GM18526 (cell line): Measurements from ENCODE around the gene LZIC.

Experiments used
- POLR2A ChIP-seq: IDR thresholded peaks from 3 replicates; pipeline ENCODE4 v1.6.1; 2011; ENCODE audit not compliant: insufficient read length; ENCODE audit errors: extremely low read depth

Gene LZIC

DNA sequence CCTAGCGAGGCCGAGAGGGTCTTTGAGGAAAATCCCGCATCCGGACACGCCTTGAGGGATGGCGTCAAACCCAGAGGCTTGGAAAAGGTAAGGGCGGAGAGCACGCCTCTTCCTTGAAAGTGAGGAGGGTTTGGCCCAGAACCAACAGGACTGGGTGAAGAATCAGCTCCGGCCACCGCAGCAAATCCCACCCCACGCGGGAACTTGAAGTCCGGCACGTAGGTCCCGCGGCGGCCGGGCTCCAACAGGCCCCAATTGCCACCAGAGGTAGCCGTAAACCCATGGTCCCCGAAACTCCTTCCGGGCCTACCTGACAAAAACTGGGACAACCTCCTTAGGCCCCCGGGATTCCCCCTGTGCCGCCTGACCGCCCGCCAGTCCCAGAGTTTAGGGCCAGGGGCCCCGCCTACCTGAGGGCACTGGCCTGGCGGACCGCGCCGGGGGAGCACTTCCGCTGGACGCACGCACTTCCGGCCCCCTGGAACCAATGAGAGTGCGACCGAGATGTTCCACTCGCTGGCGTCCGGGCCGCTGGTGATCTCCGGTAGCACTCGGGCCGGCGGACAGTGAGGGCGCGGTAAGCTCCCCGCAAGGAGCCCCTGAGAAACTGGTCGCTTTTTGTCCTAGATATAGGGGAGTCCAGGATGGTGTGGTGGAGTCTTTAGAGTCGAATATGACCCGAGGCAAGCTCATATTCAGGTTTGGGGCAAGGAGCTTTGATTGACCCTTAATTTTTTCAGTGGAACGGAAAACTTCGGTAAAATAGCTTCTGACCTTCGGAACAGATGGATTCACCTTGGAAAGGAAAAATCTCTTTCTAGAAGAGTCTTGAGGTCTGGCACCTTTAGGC, at the start of gene LZIC, which contains the start of gene NMNAT1:
TSS of gene LZIC (minus strand) at position 453 of the 850 bp plus-strand sequence. CDS start 6,772 bp downstream, outside the sequence.
TSS of gene NMNAT1 (plus strand) at position 537 of the 850 bp plus-strand sequence. CDS start 28,599 bp downstream, outside the sequence.
- peak; percentile 93 for TF ChIP-seq POLR2A

- no peak for TF ChIP-seq POLR2A
Measured at GRCh38 chr1:9992910-9993309, 49.7 kb upstream of the LZIC start.

DNA sequence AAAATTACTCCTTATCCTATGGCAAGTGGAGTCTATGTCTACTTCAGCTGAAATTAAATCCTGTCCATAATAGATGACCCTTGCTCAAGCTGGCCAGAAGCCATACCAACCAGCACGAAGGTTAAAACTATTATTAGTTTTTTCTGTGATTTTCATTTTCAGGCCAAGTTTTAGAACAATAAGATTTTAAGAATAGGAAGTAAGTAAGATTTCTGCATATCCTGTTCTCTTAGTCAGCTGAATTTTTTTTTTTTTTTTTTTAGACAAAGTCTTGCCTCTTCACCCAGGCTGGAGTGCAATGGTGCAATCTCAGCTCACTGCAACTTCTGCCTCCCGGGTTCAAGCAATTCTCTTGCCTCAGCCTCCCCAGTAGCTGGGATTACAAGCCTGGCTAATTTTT, 47.8 kb upstream of the LZIC start:
- no peak for TF ChIP-seq POLR2A

DNA sequence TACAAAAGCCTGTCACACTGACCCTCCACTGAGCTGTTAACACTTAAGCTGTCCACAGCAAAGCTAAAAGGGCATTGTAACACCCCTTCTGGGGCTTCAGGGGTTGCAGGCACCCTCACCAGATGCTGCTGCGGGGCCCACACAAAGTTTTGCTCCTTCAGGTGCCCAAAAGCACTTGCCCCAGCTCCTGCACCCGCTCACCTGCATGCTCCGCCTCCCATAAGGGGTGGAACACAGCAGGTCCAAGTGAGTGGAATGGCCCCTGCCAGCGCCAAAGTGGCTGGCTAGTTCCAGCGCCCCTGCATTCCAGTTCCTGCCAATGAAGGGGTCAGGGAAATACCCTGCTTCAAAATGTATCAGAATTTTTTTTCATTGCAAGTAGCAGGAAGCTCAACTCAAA, 46.6 kb upstream of the LZIC start:
- TF ChIP-seq POLR2A = no peak

DNA sequence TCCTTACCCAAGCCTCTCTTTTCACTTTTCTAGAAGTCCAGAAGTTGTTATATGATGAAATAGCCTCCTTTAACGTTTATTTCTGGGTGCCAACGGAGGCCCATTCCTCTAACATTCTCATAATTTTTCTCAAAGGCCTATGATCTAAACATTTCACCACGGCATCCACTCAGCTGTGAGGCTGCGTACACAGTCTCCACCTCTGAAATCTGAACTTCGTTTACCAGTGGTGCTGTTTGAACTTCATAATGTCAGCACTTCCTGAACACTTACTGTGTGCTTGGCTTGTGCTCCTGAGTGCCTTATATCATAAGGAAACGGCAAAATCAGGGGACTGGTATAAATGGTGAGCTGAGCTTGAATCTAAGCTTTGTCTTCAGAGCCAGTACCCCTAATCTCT, 41.8 kb upstream of the LZIC start:
- no peak for TF ChIP-seq POLR2A

- TF ChIP-seq POLR2A = no peak
Measured at GRCh38 chr1:9984253-9984652, 41.1 kb upstream of the LZIC start.

GRCh38 chr1:9960706-9961562, 17.7 kb upstream of the LZIC start:
- no peak for TF ChIP-seq POLR2A

GRCh38 chr1:9960011-9960410, 16.8 kb upstream of the LZIC start:
- no peak for TF ChIP-seq POLR2A

DNA sequence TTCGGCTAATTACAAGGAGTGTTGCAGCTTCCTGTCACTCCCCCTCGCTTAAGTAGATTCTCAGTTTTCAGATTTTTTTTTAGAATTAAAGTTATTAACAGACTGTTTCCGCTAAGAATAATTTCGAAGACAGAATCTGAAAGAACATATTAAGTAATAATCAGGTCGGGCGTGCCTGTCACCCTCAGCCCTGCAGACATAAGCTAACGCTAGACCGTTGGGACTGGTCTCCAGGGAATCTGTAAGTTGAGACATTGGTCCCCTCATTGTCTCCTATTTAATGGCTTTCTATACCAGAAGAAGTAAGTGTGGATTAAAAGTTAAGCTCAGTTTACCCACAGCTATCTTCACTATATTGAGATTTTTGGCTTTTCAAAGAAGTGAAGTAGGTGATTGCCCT, 14.5 kb upstream of the LZIC start:
- TF ChIP-seq POLR2A = no peak

- TF ChIP-seq POLR2A = no peak
Measured at GRCh38 chr1:9946315-9946714, 3.1 kb upstream of the LZIC start.

GRCh38 chr1:9942399-9942938, 722 bp downstream of the LZIC start:
- TF ChIP-seq POLR2A = no peak

- TF ChIP-seq POLR2A = no peak
Measured at GRCh38 chr1:9929431-9930385, 13.5 kb downstream of the LZIC start.

DNA sequence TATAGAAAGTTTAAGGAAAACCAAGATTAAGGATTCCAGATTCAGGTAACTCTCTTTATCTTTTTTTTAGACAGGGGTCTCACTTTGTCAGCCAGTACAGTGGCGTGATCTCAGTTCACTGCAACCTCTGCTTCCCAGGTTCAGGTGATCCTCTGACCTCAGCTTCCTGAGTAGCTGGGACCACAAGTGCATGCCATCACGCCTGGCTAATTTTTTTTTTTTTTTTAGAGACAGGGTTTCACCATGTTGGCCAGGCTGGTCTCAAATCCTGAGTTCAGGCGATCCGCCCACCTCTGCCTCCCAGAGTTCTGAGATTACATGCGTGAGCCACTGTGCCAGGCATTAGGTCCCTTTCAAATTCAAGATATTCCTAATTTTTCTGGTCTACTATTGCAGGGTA, 15.9 kb downstream of the LZIC start:
- TF ChIP-seq POLR2A = no peak

DNA sequence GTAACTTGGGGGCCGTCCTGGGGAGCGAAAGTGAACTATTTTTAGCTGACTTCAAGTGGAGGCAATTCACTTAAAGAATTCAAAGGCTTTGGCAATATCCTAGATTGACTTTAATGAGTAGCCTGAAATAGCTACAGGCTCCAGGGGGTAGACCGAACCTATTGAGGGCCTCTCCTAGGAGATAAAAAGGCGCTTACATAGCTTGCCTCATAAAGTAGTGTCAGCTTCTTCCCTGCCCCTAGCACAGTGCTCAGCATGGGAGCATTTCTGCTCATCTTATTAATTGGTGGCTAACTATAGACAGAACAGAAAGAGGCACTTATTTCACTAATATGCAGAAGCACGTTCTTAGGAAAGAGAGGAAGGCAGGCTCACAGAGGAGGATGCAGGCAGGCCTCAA, 20.8 kb downstream of the LZIC start:
- TF ChIP-seq POLR2A = no peak

DNA sequence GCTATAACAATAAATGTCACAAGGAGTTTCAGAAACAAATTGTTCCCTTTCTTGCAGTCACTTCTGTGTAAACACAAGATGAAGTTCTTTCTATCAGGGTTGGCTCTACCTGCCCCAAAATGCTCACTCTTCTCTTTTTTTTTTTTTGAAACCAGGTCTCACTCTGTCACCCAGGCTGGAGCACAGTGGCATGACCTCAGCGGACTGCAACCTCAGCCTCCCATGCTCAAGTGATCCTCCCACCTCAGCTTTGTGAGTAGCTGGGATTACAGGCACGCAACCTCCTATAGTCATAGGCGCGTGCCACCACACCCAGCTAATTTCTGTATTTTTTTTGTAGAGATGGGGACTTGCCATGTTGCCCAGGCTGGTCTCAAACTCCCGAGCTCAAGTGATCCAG, 22.6 kb downstream of the LZIC start:
- no peak for TF ChIP-seq POLR2A
